Keratinocyte (primary cell): ENCODE measurements around the gene BET1. TPM values are rescaled to one million over a fixed set of nuclear protein-coding genes. Genes with fewer than 3 reads are reported as not detected.
"Not testable (repeated sequence)": the region's sequence is repeated elsewhere in the genome, so short reads cannot be mapped to it uniquely, and the experiment has no call there.

Experiments
- DNase-seq: peaks from one replicate; pipeline ENCODE4 v3.0.0-alpha.2; 2011; ENCODE audit warnings: low read depth, missing footprints, low spot score
- FAIRE-seq: peaks from 2 replicates; lab custom pipeline; 2011; peaks lifted over from hg19 to GRCh38; lab: Jason Lieb, UNC
- H2AFZ ChIP-seq: 2 replicates; pipeline ENCODE4 v1.6.0; 2012; ENCODE audit warnings: low read length, control low read depth, inconsistent platforms; ENCODE audit not compliant: control insufficient read depth
- H3K27ac ChIP-seq: 2 replicates; pipeline ENCODE4 v1.5.1; 2011; ENCODE audit warnings: low read length; ENCODE audit not compliant: control insufficient read depth, insufficient read depth
- H3K27me3 ChIP-seq: 3 replicates; pipeline ENCODE4 v1.6.0; 2011; ENCODE audit warnings: low read length; ENCODE audit not compliant: control insufficient read depth, insufficient read depth; ENCODE audit errors: extremely low read depth
- H3K36me3 ChIP-seq, 2 experiments: 2 replicates in 1 of 2; 3 replicates in 1 of 2; pipeline ENCODE4 v1.5.1; 2011; ENCODE audit warnings: low read length in 2 of 2, mild to moderate bottlenecking in 1 of 2; ENCODE audit not compliant: control insufficient read depth in 2 of 2, insufficient read depth in 2 of 2; ENCODE audit errors: extremely low read depth in 1 of 2
- H3K4me1 ChIP-seq: 3 replicates; pipeline ENCODE4 v1.5.1; 2011; ENCODE audit warnings: low read length; ENCODE audit not compliant: control insufficient read depth, insufficient read depth; ENCODE audit errors: extremely low read depth
- H3K4me2 ChIP-seq: 3 replicates; pipeline ENCODE4 v1.6.0; 2011; ENCODE audit warnings: low read depth, low read length; ENCODE audit not compliant: control insufficient read depth, insufficient read depth; ENCODE audit errors: extremely low read depth
- H3K4me3 ChIP-seq, 3 experiments: fragments of 200-600 bp in 1 of 3; sonication (generic) in 1 of 3; 2 replicates in 2 of 3; 3 replicates in 1 of 3; pipeline ENCODE4 v1.5.1; 2011 to 2016; ENCODE audit warnings: low read length in 3 of 3, mild to moderate bottlenecking in 3 of 3, control low read depth in 2 of 3, inconsistent platforms in 1 of 3, low read depth in 1 of 3, mixed read lengths in 1 of 3, mixed run types in 1 of 3, moderate library complexity in 1 of 3; ENCODE audit not compliant: control insufficient read depth in 2 of 3, insufficient read depth in 2 of 3; ENCODE audit errors: extremely low read depth in 1 of 3
- H3K79me2 ChIP-seq: 2 replicates; pipeline ENCODE4 v1.6.0; 2012; ENCODE audit warnings: low read length; ENCODE audit not compliant: control insufficient read depth, insufficient read depth
- H3K9ac ChIP-seq: 3 replicates; pipeline ENCODE4 v1.6.0; 2011; ENCODE audit warnings: low read length; ENCODE audit not compliant: control insufficient read depth, insufficient read depth; ENCODE audit errors: extremely low read depth
- H3K9me1 ChIP-seq: 3 replicates; pipeline ENCODE4 v1.6.0; 2011; ENCODE audit warnings: low read length; ENCODE audit not compliant: control insufficient read depth, insufficient read depth; ENCODE audit errors: extremely low read depth
- H3K9me3 ChIP-seq: 2 replicates; pipeline ENCODE4 v1.5.1; 2012; ENCODE audit warnings: low read depth, low read length; ENCODE audit not compliant: control insufficient read depth
- H4K20me1 ChIP-seq: 3 replicates; pipeline ENCODE4 v1.6.0; 2011; ENCODE audit warnings: low read length; ENCODE audit not compliant: control insufficient read depth, insufficient read depth; ENCODE audit errors: extremely low read depth
- EZH2 ChIP-seq: IDR thresholded peaks from one replicate; pipeline ENCODE4 v1.6.1; 2012; ENCODE audit warnings: inconsistent platforms, mild to moderate bottlenecking, low read length, moderate library complexity
- dilution Hi-C: fragments of 300-500 bp; cut with MboI; formaldehyde crosslinking; loops from one replicate; pipeline ENCODE4 v1.7.0; 2020; ENCODE audit warnings: low sequenced_read_pairs; ENCODE audit not compliant: extremely low pct_ligation_motif_present
- polyA plus RNA-seq, 5 experiments: library from polyadenylated mRNA; depleted of rRNA in 3 of 5; stranded (reverse) in 3 of 5; stranded (forward) in 1 of 5; unstranded in 1 of 5; fragments of >200 nt; gene quantifications; 1 replicate in 1 of 5; 2 replicates in 3 of 5; 3 replicates in 1 of 5; pipeline versions ENCODE4 v1.2.1 to v1.2.3, GENCODE V29; 2011 to 2012; ENCODE audit warnings: missing spikeins in 2 of 5, low read depth in 1 of 5, low replicate concordance in 1 of 5
- TF ChIP-seq, protein P1 (sequence below), 3 experiments: IDR thresholded peaks in 1 of 3; conservative IDR thresholded peaks in 1 of 3; optimal IDR thresholded peaks in 1 of 3; 2 replicates in 2 of 3; 3 replicates in 1 of 3; pipeline versions ENCODE3 to v1.5.1; 2011; ENCODE audit warnings: low read length in 3 of 3, mild to moderate bottlenecking in 3 of 3, moderate library complexity in 2 of 3, control low read depth in 1 of 3, inconsistent platforms in 1 of 3; ENCODE audit not compliant: insufficient read depth in 2 of 3; ENCODE audit errors: extremely low read depth in 1 of 3

The BET1 gene
- polyA plus RNA-seq, 1 donor (not counting 4 experiments of a cell fraction or from before 2014, with no cell fraction given), result 38.1 TPM

DNA sequence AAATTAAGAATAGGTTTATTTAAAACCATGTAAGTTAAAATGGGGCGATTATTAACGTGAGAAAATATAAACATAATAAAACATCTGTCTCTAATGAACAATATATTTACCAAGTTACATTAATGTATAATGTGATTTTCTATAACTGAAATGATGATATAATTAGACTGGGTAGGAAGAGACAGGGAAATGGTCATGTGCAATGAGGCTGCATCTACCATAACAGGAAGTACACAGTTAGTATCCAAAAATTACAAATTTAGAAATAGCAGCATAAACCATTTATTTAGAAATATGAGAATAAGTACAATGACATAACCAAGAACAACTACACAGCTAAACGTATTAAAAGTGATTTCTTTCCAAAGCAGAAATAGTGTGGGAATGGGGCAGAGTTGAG, 25.8 kb upstream of the BET1 start:
- TF ChIP-seq, protein P1, sequence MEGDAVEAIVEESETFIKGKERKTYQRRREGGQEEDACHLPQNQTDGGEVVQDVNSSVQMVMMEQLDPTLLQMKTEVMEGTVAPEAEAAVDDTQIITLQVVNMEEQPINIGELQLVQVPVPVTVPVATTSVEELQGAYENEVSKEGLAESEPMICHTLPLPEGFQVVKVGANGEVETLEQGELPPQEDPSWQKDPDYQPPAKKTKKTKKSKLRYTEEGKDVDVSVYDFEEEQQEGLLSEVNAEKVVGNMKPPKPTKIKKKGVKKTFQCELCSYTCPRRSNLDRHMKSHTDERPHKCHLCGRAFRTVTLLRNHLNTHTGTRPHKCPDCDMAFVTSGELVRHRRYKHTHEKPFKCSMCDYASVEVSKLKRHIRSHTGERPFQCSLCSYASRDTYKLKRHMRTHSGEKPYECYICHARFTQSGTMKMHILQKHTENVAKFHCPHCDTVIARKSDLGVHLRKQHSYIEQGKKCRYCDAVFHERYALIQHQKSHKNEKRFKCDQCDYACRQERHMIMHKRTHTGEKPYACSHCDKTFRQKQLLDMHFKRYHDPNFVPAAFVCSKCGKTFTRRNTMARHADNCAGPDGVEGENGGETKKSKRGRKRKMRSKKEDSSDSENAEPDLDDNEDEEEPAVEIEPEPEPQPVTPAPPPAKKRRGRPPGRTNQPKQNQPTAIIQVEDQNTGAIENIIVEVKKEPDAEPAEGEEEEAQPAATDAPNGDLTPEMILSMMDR (optimal IDR thresholded peaks at IDR 0.05 in 1 of 3, IDR thresholded peaks at IDR 0.05 in 1 of 3, conservative IDR thresholded peaks at IDR 0.05 in 1 of 3; ENCODE audit: extremely low read depth in 1 of 3, insufficient read depth in 2 of 3, low read length in 3 of 3), result no peak
- TF ChIP-seq EZH2, result no peak
- Histone ChIP-seq H3K4me1 (no peaks in the 10 kb centered on the region), H2AFZ (no peak overlapping the region), H3K4me3 (no peak overlapping the region), H3K9me3 (no peaks in the 10 kb centered on the region), H3K27ac (no peak overlapping the region), H3K79me2 (no peaks in the 10 kb centered on the region), H3K4me2 (no peak overlapping the region), H3K36me3 (no peaks in the 10 kb centered on the region), H3K27me3 (peaks cover 4% of the 10 kb centered on the region), H3K9me1 (no peaks in the 10 kb centered on the region), H4K20me1 (no peaks in the 10 kb centered on the region), H3K9ac (no peak overlapping the region)
- DNase-seq, result no peak
- dilution Hi-C loops, result no loop called here
- no peak for FAIRE-seq

DNA sequence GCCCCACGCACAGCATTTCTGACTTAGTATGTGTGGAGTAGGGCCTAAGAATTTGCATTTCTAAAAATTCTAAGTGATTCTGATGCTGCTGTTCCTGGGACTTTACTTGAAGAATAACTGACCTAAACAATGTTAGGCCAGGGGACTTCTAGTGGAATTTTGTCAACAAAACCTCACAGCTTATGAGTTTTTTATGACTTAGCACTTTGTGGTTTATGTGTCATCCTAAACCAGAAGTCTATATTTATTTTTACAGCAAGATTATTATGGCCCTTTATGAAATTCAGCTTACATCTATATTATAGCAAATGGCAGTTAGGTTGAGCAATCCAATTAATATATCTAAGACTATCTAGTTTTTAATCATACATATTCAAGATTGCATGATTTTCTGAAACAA, 24.6 kb upstream of the BET1 start:
- Histone ChIP-seq H3K4me1 (no peaks in the 10 kb centered on the region), H3K27ac (no peak overlapping the region), H3K9me3 (no peaks in the 10 kb centered on the region), H3K4me3 (no peak overlapping the region), H3K27me3 (peaks cover 4% of the 10 kb centered on the region), H3K4me2 (no peak overlapping the region), H3K36me3 (no peaks in the 10 kb centered on the region), H2AFZ (no peak overlapping the region), H3K79me2 (no peaks in the 10 kb centered on the region), H3K9ac (no peak overlapping the region), H4K20me1 (no peaks in the 10 kb centered on the region), H3K9me1 (no peaks in the 10 kb centered on the region)
- no peak for TF ChIP-seq EZH2
- TF ChIP-seq, protein P1 (optimal IDR thresholded peaks at IDR 0.05 in 1 of 3, IDR thresholded peaks at IDR 0.05 in 1 of 3, conservative IDR thresholded peaks at IDR 0.05 in 1 of 3; ENCODE audit: extremely low read depth in 1 of 3, insufficient read depth in 2 of 3, low read length in 3 of 3), result no peak
- DNase-seq (no peak), FAIRE-seq (no peak)
- dilution Hi-C loops, result no loop called here

DNA sequence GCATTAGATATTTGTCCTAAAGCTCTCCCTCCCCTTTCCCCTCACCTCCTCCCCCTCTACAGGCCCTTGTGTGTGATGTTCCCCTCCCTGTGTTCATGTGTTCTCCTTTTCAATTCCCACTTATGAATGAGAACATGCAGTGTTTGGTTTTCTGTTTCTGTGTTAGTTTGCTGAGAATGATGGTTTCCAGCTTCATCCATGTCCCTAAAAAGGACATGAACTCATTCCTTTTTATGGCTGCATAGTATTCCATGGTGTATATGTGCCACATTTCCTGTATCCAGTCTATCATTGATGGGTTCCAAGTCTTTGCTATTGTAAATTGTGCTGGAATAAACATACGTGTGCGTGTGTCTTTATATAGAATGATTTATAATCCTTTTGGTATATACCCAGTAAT, 22.5 kb upstream of the BET1 start:
- H3K36me3 ChIP-seq, H3K9me3 ChIP-seq, H3K4me3 ChIP-seq, H3K9me1 ChIP-seq, FAIRE-seq, H3K9ac ChIP-seq, DNase-seq, dilution Hi-C loops, H2AFZ ChIP-seq, H4K20me1 ChIP-seq, H3K79me2 ChIP-seq, H3K27ac ChIP-seq, H3K4me1 ChIP-seq, H3K4me2 ChIP-seq, H3K27me3 ChIP-seq: not testable (repeated sequence)
